ENCODE results near the gene MAEA. TPM values are rescaled to one million over a fixed set of nuclear protein-coding genes. Genes with fewer than 3 reads are reported as not detected.

MAEA gene
- total RNA-seq, 4 donors from 2014 or later: 33.1 to 60.1 (median 50.5) TPM

GRCh38 chr4:1260418-1261106, 29.1 kb upstream of the MAEA start:
- no peak for TF ChIP-seq CTCF (IDR thresholded peaks at IDR 0.05; ENCODE audit: low read depth)

GRCh38 chr4:1261107-1261928, 28.4 kb upstream of the MAEA start:
- no peak for TF ChIP-seq CTCF (IDR thresholded peaks at IDR 0.05; ENCODE audit: low read depth)

GRCh38 chr4:1264942-1265341, 24.7 kb upstream of the MAEA start:
- TF ChIP-seq CTCF (IDR thresholded peaks at IDR 0.05; ENCODE audit: low read depth): no peak

GRCh38 chr4:1265351-1265750, 24.3 kb upstream of the MAEA start:
- TF ChIP-seq CTCF (IDR thresholded peaks at IDR 0.05; ENCODE audit: low read depth): no peak

- TF ChIP-seq CTCF (IDR thresholded peaks at IDR 0.05; ENCODE audit: low read depth): no peak
Observed at GRCh38 chr4:1266881-1267763, 22.6 kb upstream of the MAEA start.

- TF ChIP-seq CTCF (IDR thresholded peaks at IDR 0.05; ENCODE audit: low read depth): no peak
Observed at GRCh38 chr4:1269209-1269608, 20.5 kb upstream of the MAEA start.
